HepG2 (cell line): ENCODE data around the gene ENG. TPM values are rescaled to one million over a fixed set of nuclear protein-coding genes. Genes with fewer than 3 reads are reported as not detected.

Experiments used
- ATF1 ChIP-seq: IDR thresholded peaks from 2 replicates; pipeline ENCODE4 v1.6.1; 2016; ENCODE audit warnings: mild to moderate bottlenecking, control low read depth
- ETS1 ChIP-seq: sonication (generic); formaldehyde crosslinking; IDR thresholded peaks from 2 replicates; pipeline ENCODE4 v1.4.0; 2020; ENCODE audit warnings: missing genetic modification reagents
- FOXK1 ChIP-seq: sonication (generic); formaldehyde crosslinking; IDR thresholded peaks from 2 replicates; pipeline ENCODE4 v1.4.0; 2020; ENCODE audit warnings: low read depth, missing genetic modification reagents, borderline replicate concordance
- HMG20A ChIP-seq: IDR thresholded peaks from 2 replicates; pipeline ENCODE4 v1.6.1; 2016; ENCODE audit warnings: borderline replicate concordance
- HNRNPH1 ChIP-seq: fragments of 200-400 bp; formaldehyde crosslinking; optimal IDR thresholded peaks from 2 replicates; pipeline ENCODE3; 2017; ENCODE audit warnings: mild to moderate bottlenecking, low read depth, low read length
- NR0B2 ChIP-seq: sonication (generic); formaldehyde crosslinking; IDR thresholded peaks from 2 replicates; pipeline ENCODE4 v1.4.0; 2020; ENCODE audit warnings: mild to moderate bottlenecking, missing genetic modification reagents
- RERE ChIP-seq: IDR thresholded peaks from 2 replicates; pipeline ENCODE4 v1.6.1; 2016; ENCODE audit warnings: low read depth, missing genetic modification reagents, missing compliant biosample characterization
- TIGD3 ChIP-seq: sonication (generic); formaldehyde crosslinking; IDR thresholded peaks from 2 replicates; pipeline ENCODE4 v1.5.1; 2020; ENCODE audit warnings: mild to moderate bottlenecking, missing genetic modification reagents, borderline replicate concordance
- ZBTB21 ChIP-seq: sonication (generic); formaldehyde crosslinking; IDR thresholded peaks from 2 replicates; pipeline ENCODE4 v1.4.0; 2020; ENCODE audit warnings: missing genetic modification reagents
- ZBTB38 ChIP-seq: sonication (generic); formaldehyde crosslinking; IDR thresholded peaks from 2 replicates; pipeline ENCODE4 v1.5.1; 2020; ENCODE audit warnings: mild to moderate bottlenecking, missing genetic modification reagents
- ZFP36L2 ChIP-seq: sonication (generic); formaldehyde crosslinking; IDR thresholded peaks from 2 replicates; pipeline ENCODE4 v1.4.0; 2020; ENCODE audit warnings: missing genetic modification reagents
- ZNF503 ChIP-seq: sonication (generic); formaldehyde crosslinking; IDR thresholded peaks from 2 replicates; pipeline ENCODE4 v1.4.0; 2020; ENCODE audit warnings: missing genetic modification reagents
- ZNF619 ChIP-seq: sonication (generic); formaldehyde crosslinking; IDR thresholded peaks from 2 replicates; pipeline ENCODE4 v1.4.0; 2020; ENCODE audit warnings: mild to moderate bottlenecking, missing genetic modification reagents
- ZNF660 ChIP-seq: sonication (generic); formaldehyde crosslinking; IDR thresholded peaks from 2 replicates; pipeline ENCODE4 v1.5.1; 2020; ENCODE audit warnings: mild to moderate bottlenecking, low read depth, missing genetic modification reagents, borderline replicate concordance
- ZNF800 ChIP-seq: sonication (generic); formaldehyde crosslinking; IDR thresholded peaks from 2 replicates; pipeline ENCODE4 v1.4.0; 2020; ENCODE audit warnings: missing genetic modification reagents
- polyA plus RNA-seq, 8 experiments: library from polyadenylated mRNA; depleted of rRNA in 3 of 8; stranded (reverse) in 7 of 8; unstranded in 1 of 8; fragments of >200 nt; fragmentation: Illumina TruSeq in 4 of 8; extraction: Trizol in 4 of 8; gene quantifications; 2 replicates each; pipeline versions ENCODE4 v1.2.1 to v1.2.3, GENCODE V29; 2011 to 2016; ENCODE audit warnings: low read depth in 4 of 8, missing spikeins in 1 of 8, mixed read lengths in 1 of 8; ENCODE audit not compliant: insufficient read depth in 1 of 8
- total RNA-seq, 5 experiments: library from RNA; depleted of rRNA; stranded (reverse); fragments of >200 nt; fragmentation: Illumina TruSeq; extraction: Trizol; gene quantifications; 2 replicates each; pipeline ENCODE4 v1.2.3, GENCODE V29; 2016; ENCODE audit warnings: low read depth in 1 of 5

Gene ENG
- total and polyA plus RNA-seq, 2 of the 13 experiments (the other 11 are each of a cell fraction or from before 2014, with no cell fraction given), result 0.02 to 1.1 TPM

- 0 out of 2 replicates have a peak, but pooled peaks have one; percentile 9 for TF ChIP-seq TIGD3 (CRISPR knock-in tag)
- TF ChIP-seq ATF1 (CRISPR knock-in tag), result no peak
- peak; percentile 59; the same call in 1 of the 2 replicates for TF ChIP-seq ZNF503
- peak; percentile 48; the same call in 1 of the 2 replicates for TF ChIP-seq ZNF619 (CRISPR knock-in tag)
- TF ChIP-seq ZNF660, result no peak
- TF ChIP-seq HMG20A (CRISPR knock-in tag), result peak; percentile 74
- no peak for TF ChIP-seq ZFP36L2 (CRISPR knock-in tag)
- 0 out of 2 replicates have a peak, but pooled peaks have one; percentile 25 for TF ChIP-seq NR0B2 (CRISPR knock-in tag)
- no peak for TF ChIP-seq ZBTB21
- peak; percentile 43; the same call in 1 of the 2 replicates for TF ChIP-seq ZBTB38 (CRISPR knock-in tag)
- TF ChIP-seq ETS1, result no peak
- 0 out of 2 replicates have a peak, but pooled peaks have one; percentile 49 for TF ChIP-seq RERE (CRISPR knock-in tag)
- peak; percentile 72; the same call in 1 of the 2 replicates for TF ChIP-seq FOXK1
- 0 out of 2 replicates have a peak, but pooled peaks have one; percentile 39 for TF ChIP-seq ZNF800
- TF ChIP-seq HNRNPH1, result peak; percentile 25
These were observed 49.4 kb upstream of the ENG start (continued) for GRCh38 chr9:127903557-127904475.
